Naive B cell (primary cell): ENCODE data around the gene ZNF777. TPM values are rescaled to one million over a fixed set of nuclear protein-coding genes. Genes with fewer than 3 reads are reported as not detected.
"Not testable (repeated sequence)": the region's sequence is repeated elsewhere in the genome, so short reads cannot be mapped to it uniquely, and the experiment has no call there.

ENCODE experiments used
- ATAC-seq, 2 donors: fragments of 150-1000 bp; cut with Tn5 transposase; 2 replicates each; pipeline ENCODE4 v1.10.0; 2021; ENCODE audit warnings: low read depth in 2 of 2, mild to moderate bottlenecking in 2 of 2, moderate library complexity in 2 of 2
- DNase-seq: peaks from one replicate; pipeline ENCODE4 v3.0.0; 2022
- H3K27ac Mint-ChIP-seq, 6 donors: one replicate each; pipeline ENCODE4 v1.8.0; 2020 to 2022; ENCODE audit warnings: mild to moderate bottlenecking in 6 of 6, mixed read lengths in 6 of 6, moderate library complexity in 5 of 6, inconsistent platforms in 2 of 6
- H3K27me3 Mint-ChIP-seq, 3 donors: one replicate each; pipeline ENCODE4 v1.8.0; 2021 to 2022; ENCODE audit warnings: mixed read lengths in 3 of 3, mild to moderate bottlenecking in 1 of 3
- H3K36me3 Mint-ChIP-seq, 2 donors: one replicate each; pipeline ENCODE4 v1.8.0; 2020 to 2022; ENCODE audit warnings: mixed read lengths in 2 of 2, inconsistent platforms in 1 of 2, mild to moderate bottlenecking in 1 of 2
- H3K4me1 Mint-ChIP-seq, 3 donors: one replicate each; pipeline ENCODE4 v1.8.0; 2020 to 2022; ENCODE audit warnings: mixed read lengths in 3 of 3, inconsistent platforms in 1 of 3, mild to moderate bottlenecking in 1 of 3, moderate library complexity in 1 of 3
- H3K4me3 Mint-ChIP-seq, 8 donors: one replicate each; pipeline ENCODE4 v1.8.0; 2020 to 2022; ENCODE audit warnings: mild to moderate bottlenecking in 8 of 8, mixed read lengths in 8 of 8, moderate library complexity in 8 of 8, inconsistent platforms in 2 of 8
- H3K9me3 Mint-ChIP-seq, 7 donors: one replicate each; pipeline ENCODE4 v1.8.0; 2020 to 2022; ENCODE audit warnings: mixed read lengths in 7 of 7, mild to moderate bottlenecking in 5 of 7, inconsistent platforms in 2 of 7, moderate library complexity in 1 of 7
- polyA plus RNA-seq, 6 donors: library from polyadenylated mRNA; unstranded; fragments of 300-500 nt; fragmentation: Illumina TruSeq; gene quantifications; one replicate each; pipeline ENCODE4 v1.2.3, GENCODE V29; 2021; ENCODE audit warnings: low read depth in 6 of 6

The ZNF777 gene
- polyA plus RNA-seq, 6 donors from 2014 or later: 0.28 to 2.4 (median 1.3) TPM

DNA sequence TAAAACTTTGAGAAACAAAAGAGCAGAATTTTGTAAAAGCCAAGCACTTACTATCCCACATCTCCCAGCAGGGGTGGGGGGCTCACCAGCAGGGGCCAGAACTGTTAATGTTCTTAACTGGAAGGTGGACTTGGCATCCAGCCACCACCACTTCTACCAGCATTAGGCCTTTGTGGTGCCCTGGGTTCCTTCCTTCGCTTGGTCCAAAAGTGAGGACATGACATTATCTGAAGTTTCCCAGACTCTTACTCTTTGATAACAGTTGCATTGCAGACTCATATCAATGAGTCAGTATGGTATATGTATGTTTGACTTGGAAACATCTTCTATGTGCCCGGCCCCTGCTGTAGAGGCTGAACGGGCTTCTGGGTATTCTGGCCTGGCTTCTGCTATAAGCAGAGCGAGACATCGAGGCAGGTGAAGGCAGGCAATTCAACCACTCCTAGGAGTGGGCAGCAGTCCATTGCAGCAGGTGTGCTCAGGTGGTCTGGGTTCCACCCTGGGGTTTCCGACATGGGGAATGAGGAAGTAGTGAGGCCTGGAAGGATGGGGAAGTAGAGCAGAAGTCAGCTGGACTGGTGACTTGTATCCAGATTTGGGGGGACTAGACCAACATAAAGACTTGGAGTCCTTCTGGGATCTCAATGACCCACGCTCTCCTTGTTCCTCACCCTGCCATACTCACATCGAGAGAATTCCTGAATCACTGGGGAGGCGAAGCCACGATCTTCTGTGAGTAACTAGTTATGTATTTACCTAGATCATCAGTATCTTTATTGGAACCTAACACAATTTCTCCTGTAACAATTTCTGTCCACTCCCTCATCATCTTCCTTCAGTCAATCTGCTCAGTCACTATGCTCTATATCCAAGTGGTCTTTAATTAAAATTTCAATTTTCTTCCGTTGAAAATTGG is 4.1 kb downstream of the ZNF777 start:
- Mint-ChIP-seq H3K27ac (peak overlapping the region in 1 of 6 donors; percentile 1), H3K4me3 (peak overlapping the region in 3 of 8 donors; percentile 9 to 73 (median 42)), H3K9me3 (no peaks in the 10 kb centered on the region)

DNA sequence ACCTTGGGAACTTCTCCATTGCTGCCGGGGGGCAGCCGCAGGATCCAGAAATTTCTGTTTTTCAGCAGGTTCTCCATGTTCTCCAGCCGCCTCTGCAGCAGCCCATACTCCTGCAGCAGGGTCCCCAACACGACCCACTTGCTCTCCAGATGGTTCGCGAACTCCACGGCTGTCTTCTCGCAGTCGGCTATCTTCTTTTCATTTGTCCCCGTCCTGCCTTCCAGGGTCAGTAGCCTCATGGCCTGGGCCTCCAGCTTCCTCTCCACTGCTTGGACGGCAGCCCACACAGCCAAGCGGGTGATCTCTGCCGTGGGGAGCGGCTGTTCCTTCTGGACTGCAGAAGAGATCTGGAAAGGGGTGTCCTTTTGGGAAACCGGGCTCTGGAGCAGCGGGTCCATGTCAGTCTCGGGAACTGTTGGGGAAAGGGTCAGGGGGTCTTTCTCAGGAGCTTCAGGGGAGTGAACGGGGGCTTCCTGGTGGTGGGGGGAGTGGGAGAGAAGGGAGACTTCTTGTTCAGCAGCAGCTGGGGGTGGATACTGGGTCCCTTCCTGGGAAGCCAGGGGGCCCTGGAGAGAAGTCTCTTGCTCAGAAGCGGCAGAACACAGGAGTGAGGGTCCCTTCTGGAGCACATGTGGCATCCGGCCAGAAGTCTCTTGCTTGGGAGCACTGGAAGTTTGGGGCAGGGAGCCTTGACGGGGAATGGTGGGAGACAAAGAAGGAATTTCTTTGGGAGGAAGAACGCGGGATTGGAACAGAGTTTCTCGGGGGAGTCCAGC is 5.5 kb downstream of the ZNF777 start:
- Mint-ChIP-seq H3K36me3 (peaks cover 12 to 24% of the 10 kb centered on the region in 2 donors), H3K27ac (peak overlapping the region in 2 of 6 donors; percentile 39 to 72)

More for the DNA sequence above, 4.1 kb downstream of the ZNF777 start:
- Mint-ChIP-seq H3K36me3 (peaks cover 6 to 18% of the 10 kb centered on the region in 2 donors), H3K4me1 (peaks cover 27 to 30% (median 28%) of the 10 kb centered on the region in 3 donors), H3K27me3 (peaks cover 0 to 4% (median 0%) of the 10 kb centered on the region in 3 donors)
- DNase-seq (no peak), ATAC-seq (no peak)

DNA sequence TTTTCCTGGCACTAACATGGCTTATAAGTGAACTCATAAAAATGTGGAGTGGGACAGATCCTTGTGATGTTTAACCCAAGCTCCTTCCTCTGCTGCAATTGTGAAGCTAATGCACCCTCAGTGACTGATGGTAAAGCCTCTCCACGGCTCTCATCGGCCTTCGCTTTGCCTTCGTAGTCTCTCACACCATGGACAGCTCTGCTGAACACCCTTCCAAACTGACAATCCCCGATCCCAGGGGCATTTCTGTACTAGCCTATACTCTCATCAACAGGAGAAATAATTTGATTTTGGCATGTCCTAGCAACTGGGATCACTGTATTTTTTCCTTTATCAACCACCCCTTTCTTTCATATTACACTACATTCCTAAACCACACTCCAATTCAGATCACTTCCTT is 6.1 kb downstream of the ZNF777 start:
- H3K36me3 Mint-ChIP-seq: peaks cover 13 to 26% of the 10 kb centered on the region in 2 donors
- H3K9me3 Mint-ChIP-seq: no peaks in the 10 kb centered on the region
- ATAC-seq: no peak

More for the DNA sequence above, 5.5 kb downstream of the ZNF777 start:
- ATAC-seq: no peak
- Mint-ChIP-seq H3K4me3 (peak overlapping the region in 1 of 8 donors; percentile 44), H3K27me3 (no peaks in the 10 kb centered on the region), H3K9me3 (no peaks in the 10 kb centered on the region), H3K4me1 (peaks cover 22 to 24% (median 22%) of the 10 kb centered on the region in 3 donors)
- DNase-seq: no peak

DNA sequence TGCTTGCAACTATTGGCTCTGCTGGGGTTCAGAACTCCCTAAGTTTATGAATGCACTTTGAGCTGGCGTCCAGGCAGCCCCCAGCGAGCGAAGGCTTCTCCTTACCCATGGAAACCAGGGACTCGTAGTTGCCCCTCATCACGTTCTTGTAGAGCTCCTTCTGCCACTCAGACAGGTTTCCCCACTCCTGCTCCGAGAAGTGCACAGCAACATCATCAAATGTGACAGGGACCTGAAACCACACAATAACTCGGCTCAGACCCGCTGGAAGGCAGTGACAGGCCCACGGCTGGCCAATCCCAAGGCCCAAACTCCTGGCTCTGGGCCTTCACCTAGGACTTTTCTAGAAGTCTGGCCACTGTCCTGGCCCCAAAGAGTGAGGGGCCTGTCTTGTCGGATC is 6.9 kb downstream of the ZNF777 start:
- DNase-seq (no peak), ATAC-seq (no peak)
- peaks cover 22 to 26% (median 23%) of the 10 kb centered on the region in 3 donors for H3K4me1 Mint-ChIP-seq
- H3K36me3 Mint-ChIP-seq: peaks cover 18 to 33% of the 10 kb centered on the region in 2 donors
- H3K27me3 Mint-ChIP-seq: no peaks in the 10 kb centered on the region
- no peak overlapping the region for H3K27ac Mint-ChIP-seq
- no peak overlapping the region for H3K4me3 Mint-ChIP-seq
- H3K9me3 Mint-ChIP-seq: no peaks in the 10 kb centered on the region

More for the DNA sequence above, 6.1 kb downstream of the ZNF777 start:
- H3K4me1 Mint-ChIP-seq: peaks cover 22 to 24% (median 24%) of the 10 kb centered on the region in 3 donors
- no peaks in the 10 kb centered on the region for H3K27me3 Mint-ChIP-seq
- DNase-seq: no peak
- no peak overlapping the region for H3K4me3 Mint-ChIP-seq
- no peak overlapping the region for H3K27ac Mint-ChIP-seq

DNA sequence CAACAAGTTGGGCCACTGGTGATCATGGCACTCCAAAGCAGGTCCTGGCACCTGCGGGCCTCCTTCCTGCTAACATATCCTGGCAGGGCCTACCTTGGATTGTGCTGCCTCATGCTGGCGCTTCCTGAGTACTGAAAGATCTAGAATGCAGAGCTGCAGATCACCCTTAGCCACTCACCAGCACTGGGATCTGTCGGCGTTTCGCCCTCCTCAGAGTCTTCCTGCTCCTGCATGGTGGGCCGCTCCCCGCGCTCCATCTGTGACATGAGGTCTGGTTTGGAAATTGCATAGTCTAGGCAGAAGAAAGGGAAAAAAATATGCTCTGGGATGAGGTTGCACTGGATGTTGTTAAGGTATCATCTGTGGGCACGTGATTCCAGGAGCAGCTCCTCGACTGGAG is 10.0 kb downstream of the ZNF777 start:
- Mint-ChIP-seq H3K27me3 (no peaks in the 10 kb centered on the region), H3K4me1 (peaks cover 0 to 6% (median 5%) of the 10 kb centered on the region in 3 donors), H3K4me3 (no peak overlapping the region), H3K9me3 (no peaks in the 10 kb centered on the region), H3K27ac (no peak overlapping the region), H3K36me3 (peaks cover 27 to 48% of the 10 kb centered on the region in 2 donors)
- DNase-seq (no peak), ATAC-seq (no peak)

DNA sequence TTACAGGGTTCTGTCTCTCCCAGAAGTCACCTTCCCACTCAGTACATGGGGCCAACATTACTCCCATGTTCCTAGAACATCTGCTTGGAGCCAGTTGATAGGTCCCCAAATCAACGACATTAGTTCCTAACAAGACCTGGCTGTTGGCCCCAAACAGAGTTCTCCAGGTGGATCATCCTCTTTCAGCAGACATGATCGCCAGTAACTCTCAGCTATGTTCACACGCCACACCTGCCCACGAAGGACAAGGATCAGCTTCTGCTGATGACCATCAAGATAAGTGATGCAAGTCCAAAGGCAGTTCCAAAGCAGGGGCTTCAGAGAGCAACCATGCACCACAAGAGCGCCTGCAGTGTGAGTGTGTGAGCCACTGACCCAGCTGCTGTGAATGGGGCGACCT is 11.0 kb downstream of the ZNF777 start:
- peaks cover 26 to 47% of the 10 kb centered on the region in 2 donors for H3K36me3 Mint-ChIP-seq
- H3K4me1 Mint-ChIP-seq: peaks cover 0 to 7% (median 5%) of the 10 kb centered on the region in 3 donors
- H3K27me3 Mint-ChIP-seq: no peaks in the 10 kb centered on the region
- DNase-seq: no peak
- H3K9me3 Mint-ChIP-seq: no peaks in the 10 kb centered on the region
- H3K27ac Mint-ChIP-seq: peak overlapping the region in 1 of 6 donors; percentile 29
- ATAC-seq: no peak
- H3K4me3 Mint-ChIP-seq: peak overlapping the region in 1 of 8 donors; percentile 9

DNA sequence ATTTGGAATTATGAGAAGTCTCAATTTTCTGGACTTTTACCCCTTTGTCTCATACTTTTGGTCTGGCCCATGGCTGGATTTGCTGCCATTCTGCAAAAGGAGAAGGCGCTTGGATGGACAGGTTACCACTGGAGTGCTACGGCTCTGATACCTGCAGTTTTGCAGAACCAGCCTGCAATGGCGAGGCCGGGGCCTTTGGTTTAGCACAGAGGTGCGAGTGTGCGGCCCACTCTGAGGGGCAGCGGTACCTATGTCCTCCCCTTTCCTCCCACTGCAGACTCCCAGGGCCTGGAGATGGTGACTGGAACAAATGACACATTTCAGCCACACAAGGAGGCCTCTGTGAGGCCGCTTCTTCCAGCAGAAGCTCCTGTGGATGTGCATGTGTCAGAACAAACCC is 11.9 kb downstream of the ZNF777 start:
- H3K27ac Mint-ChIP-seq: no peak overlapping the region
- peaks cover 21 to 47% of the 10 kb centered on the region in 2 donors for H3K36me3 Mint-ChIP-seq
- DNase-seq: no peak
- H3K27me3 Mint-ChIP-seq: no peaks in the 10 kb centered on the region
- ATAC-seq: no peak
- peaks cover 0 to 11% (median 5%) of the 10 kb centered on the region in 3 donors for H3K4me1 Mint-ChIP-seq
- H3K4me3 Mint-ChIP-seq: no peak overlapping the region
- H3K9me3 Mint-ChIP-seq: no peaks in the 10 kb centered on the region

DNA sequence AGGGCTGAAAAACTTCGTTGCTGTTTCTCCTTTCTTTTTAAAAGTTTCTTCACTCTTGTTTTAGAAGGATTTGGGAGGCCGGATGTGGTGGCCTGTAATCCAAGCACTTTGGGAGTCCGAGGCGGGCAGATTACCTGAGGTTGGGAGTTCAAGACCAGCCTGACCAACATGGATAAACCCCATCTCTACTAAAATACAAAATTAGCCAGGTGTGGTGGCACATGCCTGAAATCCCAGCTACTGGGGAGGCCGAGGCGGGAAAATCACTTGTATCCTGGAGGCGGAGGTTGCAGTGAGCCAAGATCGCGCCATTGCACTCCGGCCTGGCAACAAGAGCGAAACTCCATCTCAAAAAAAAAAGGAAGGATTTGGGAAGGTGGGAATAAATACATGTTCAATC is 14.8 kb downstream of the ZNF777 start:
- H3K4me3 Mint-ChIP-seq, ATAC-seq, H3K27me3 Mint-ChIP-seq, H3K9me3 Mint-ChIP-seq, DNase-seq: not testable (repeated sequence)
- H3K27ac Mint-ChIP-seq: peak overlapping the region in 1 of 6 donors; percentile 25
- H3K4me1 Mint-ChIP-seq: peaks cover under 1 to 14% (median 5%) of the 10 kb centered on the region in 3 donors
- peaks cover 19 to 48% of the 10 kb centered on the region in 2 donors for H3K36me3 Mint-ChIP-seq

DNA sequence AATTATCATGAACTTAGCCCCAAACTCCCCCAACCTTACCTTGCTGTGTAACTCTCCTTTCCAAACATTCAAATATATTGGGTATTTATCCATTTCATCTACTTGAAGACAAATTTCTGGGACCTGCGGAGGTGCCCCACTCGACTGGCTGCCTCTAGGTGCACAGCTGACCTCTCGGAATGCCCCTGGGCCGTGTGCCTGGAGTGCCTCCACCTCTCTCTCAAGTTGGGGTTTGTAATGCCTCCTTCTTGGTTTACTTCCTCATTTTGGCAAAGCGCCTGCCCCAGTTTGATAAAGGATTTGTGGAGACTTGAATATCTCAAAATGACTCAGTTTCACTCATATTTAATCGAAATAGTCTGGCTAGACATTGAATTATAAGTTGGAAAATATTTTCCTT is 16.6 kb downstream of the ZNF777 start:
- peaks cover 0 to 17% (median 2%) of the 10 kb centered on the region in 3 donors for H3K4me1 Mint-ChIP-seq
- no peaks in the 10 kb centered on the region for H3K27me3 Mint-ChIP-seq
- H3K36me3 Mint-ChIP-seq: peaks cover 10 to 36% of the 10 kb centered on the region in 2 donors
- H3K27ac Mint-ChIP-seq: peak overlapping the region in 1 of 6 donors; percentile 45
- DNase-seq: no peak
- ATAC-seq: no peak
- no peaks in the 10 kb centered on the region for H3K9me3 Mint-ChIP-seq
- H3K4me3 Mint-ChIP-seq: no peak overlapping the region

DNA sequence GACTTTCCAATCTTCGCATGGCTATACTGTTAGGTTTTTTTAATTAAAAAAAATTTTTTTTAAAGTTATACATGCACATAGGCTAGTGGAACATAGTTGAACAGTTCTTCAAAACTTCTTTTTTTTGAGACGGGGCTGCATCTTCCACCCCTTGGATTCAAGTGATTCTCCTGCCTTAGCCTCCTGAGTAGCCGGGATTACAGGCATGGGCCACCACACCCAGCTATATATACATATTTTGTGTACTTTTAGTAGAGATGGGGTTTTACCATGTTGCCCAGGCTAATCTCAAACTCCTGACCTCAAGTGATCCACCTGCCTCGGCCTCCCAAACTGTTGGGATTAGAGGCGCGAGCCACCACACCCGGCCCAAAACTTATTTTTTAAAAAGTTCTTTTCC is 17.3 kb downstream of the ZNF777 start:
- Mint-ChIP-seq H3K27ac (no peak overlapping the region), H3K36me3 (peaks cover 9 to 34% of the 10 kb centered on the region in 2 donors), H3K27me3 (no peaks in the 10 kb centered on the region), H3K4me3 (no peak overlapping the region), H3K9me3 (no peaks in the 10 kb centered on the region), H3K4me1 (peaks cover 0 to 17% (median 2%) of the 10 kb centered on the region in 3 donors)
- no peak for DNase-seq
- no peak for ATAC-seq

DNA sequence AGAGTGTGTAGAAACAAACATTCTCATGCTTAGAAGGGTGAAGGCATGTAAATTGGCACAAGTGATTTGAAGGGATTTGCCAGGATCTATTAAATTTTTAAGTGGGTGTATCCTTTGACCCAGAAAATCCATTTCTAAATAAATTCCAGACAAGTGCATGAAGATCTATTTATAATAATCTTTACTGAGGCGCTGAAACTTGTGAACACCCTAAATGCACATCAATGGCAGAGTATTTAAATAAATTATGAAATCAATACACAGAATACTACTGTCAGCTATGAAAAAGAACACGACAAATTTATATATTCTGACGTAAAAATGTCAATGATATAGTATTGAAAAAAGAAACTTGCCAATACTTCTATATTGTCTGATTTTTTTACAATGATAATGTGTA is 17.9 kb downstream of the ZNF777 start:
- H3K36me3 Mint-ChIP-seq: peaks cover 9 to 34% of the 10 kb centered on the region in 2 donors

DNA sequence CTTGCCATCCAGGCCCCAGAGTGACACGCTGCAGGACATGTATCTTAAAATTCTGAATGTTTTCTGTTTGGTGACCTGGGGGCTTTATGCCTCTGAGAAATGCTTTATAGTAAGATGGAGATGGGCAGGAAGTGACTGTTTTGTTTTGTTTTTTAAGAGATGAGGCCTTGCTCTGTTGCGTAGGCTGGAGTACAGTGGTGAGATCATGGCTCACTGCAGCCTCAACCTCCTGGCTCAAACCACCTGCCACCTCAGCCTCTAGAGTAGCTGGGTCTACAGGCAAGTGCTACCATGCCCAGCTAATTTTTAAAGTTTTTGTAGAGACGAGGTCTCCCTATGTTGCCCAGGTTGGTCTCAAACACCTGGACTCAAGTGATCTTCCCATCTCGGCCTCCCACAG is 20.6 kb downstream of the ZNF777 start:
- no peak for ATAC-seq
- H3K9me3 Mint-ChIP-seq: no peaks in the 10 kb centered on the region
- no peaks in the 10 kb centered on the region for H3K27me3 Mint-ChIP-seq

More for the DNA sequence above, 17.9 kb downstream of the ZNF777 start:
- Mint-ChIP-seq H3K4me3 (no peak overlapping the region), H3K27me3 (no peaks in the 10 kb centered on the region), H3K27ac (no peak overlapping the region), H3K4me1 (peaks cover 0 to 17% (median 2%) of the 10 kb centered on the region in 3 donors), H3K9me3 (no peaks in the 10 kb centered on the region)
- ATAC-seq (no peak), DNase-seq (no peak)

DNA sequence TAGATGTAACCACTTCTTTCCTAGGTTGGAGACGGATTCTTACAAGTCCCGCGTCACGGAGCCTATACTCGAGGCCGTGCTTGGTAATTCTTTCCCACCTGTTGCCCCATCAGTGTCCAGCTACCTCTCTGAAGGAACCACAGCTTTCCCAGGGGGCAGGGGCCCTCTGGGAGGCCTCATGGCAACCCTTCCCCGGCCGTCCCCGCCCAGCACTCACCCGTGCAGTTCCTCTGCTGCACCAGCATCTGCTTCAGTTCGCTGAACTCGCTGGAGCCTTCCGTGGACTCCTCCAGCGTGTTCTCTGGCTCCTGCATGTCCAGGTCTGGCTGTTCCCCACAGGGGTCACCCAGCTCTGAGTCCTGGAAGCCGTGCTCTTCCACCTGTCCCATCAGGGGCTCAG is 24.5 kb downstream of the ZNF777 start:
- Mint-ChIP-seq H3K4me3 (no peak overlapping the region), H3K27me3 (no peaks in the 10 kb centered on the region), H3K9me3 (peaks cover 0 to 2% (median 0%) of the 10 kb centered on the region in 7 donors), H3K36me3 (peaks cover 17 to 18% of the 10 kb centered on the region in 2 donors), H3K4me1 (peaks cover 0 to 13% (median 2%) of the 10 kb centered on the region in 3 donors), H3K27ac (no peak overlapping the region)
- no peak for ATAC-seq
- DNase-seq: no peak

More for the DNA sequence above, 20.6 kb downstream of the ZNF777 start:
- no peak for DNase-seq
- Mint-ChIP-seq H3K4me1 (peaks cover 0 to 16% (median 2%) of the 10 kb centered on the region in 3 donors), H3K4me3 (no peak overlapping the region), H3K36me3 (peaks cover 7 to 16% of the 10 kb centered on the region in 2 donors), H3K27ac (peak overlapping the region in 1 of 6 donors; percentile 54)
